Measurements from ENCODE around the gene GPR107. TPM values are rescaled to one million over a fixed set of nuclear protein-coding genes. Genes with fewer than 3 reads are reported as not detected.

GPR107 gene
- total and polyA plus RNA-seq, 2 of the 8 experiments (the other 6 are each of a cell fraction or from before 2014, with no cell fraction given), result 19.3 to 30.7 TPM

DNA sequence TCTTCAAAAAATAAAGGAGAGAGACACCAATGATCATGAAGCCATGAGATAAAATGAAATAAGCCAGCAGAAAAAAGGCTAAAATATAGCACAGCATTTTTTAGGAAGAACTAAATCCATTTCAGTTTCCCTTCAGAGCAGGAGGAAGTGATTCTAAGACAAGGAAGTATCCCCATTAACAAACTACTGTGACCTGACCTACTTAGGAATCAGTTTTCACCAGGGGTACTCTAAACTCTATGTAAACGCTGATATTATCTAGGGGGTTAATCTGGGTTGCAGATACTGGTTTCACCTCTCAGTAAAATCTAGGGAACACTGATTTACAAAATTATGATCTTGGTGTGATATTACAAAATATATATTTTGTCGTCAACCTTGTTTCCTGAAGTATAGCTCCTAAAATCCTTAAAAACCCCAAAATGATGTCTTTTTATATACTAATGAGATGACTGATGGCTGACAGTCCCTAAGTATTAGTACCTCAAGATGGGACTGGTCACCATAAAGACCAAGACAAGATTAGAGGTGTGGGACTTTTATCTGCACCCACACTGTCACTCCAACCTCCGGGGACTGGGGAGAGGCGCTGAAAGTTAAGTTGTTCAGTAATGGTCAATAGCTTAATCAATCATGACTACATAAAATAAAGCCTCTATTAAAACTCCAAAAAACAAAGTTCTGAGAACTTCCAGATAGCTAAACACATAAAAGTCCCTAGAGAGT lies 7.8 kb upstream of the GPR107 start (continued):
- TF ChIP-seq, protein P1, sequence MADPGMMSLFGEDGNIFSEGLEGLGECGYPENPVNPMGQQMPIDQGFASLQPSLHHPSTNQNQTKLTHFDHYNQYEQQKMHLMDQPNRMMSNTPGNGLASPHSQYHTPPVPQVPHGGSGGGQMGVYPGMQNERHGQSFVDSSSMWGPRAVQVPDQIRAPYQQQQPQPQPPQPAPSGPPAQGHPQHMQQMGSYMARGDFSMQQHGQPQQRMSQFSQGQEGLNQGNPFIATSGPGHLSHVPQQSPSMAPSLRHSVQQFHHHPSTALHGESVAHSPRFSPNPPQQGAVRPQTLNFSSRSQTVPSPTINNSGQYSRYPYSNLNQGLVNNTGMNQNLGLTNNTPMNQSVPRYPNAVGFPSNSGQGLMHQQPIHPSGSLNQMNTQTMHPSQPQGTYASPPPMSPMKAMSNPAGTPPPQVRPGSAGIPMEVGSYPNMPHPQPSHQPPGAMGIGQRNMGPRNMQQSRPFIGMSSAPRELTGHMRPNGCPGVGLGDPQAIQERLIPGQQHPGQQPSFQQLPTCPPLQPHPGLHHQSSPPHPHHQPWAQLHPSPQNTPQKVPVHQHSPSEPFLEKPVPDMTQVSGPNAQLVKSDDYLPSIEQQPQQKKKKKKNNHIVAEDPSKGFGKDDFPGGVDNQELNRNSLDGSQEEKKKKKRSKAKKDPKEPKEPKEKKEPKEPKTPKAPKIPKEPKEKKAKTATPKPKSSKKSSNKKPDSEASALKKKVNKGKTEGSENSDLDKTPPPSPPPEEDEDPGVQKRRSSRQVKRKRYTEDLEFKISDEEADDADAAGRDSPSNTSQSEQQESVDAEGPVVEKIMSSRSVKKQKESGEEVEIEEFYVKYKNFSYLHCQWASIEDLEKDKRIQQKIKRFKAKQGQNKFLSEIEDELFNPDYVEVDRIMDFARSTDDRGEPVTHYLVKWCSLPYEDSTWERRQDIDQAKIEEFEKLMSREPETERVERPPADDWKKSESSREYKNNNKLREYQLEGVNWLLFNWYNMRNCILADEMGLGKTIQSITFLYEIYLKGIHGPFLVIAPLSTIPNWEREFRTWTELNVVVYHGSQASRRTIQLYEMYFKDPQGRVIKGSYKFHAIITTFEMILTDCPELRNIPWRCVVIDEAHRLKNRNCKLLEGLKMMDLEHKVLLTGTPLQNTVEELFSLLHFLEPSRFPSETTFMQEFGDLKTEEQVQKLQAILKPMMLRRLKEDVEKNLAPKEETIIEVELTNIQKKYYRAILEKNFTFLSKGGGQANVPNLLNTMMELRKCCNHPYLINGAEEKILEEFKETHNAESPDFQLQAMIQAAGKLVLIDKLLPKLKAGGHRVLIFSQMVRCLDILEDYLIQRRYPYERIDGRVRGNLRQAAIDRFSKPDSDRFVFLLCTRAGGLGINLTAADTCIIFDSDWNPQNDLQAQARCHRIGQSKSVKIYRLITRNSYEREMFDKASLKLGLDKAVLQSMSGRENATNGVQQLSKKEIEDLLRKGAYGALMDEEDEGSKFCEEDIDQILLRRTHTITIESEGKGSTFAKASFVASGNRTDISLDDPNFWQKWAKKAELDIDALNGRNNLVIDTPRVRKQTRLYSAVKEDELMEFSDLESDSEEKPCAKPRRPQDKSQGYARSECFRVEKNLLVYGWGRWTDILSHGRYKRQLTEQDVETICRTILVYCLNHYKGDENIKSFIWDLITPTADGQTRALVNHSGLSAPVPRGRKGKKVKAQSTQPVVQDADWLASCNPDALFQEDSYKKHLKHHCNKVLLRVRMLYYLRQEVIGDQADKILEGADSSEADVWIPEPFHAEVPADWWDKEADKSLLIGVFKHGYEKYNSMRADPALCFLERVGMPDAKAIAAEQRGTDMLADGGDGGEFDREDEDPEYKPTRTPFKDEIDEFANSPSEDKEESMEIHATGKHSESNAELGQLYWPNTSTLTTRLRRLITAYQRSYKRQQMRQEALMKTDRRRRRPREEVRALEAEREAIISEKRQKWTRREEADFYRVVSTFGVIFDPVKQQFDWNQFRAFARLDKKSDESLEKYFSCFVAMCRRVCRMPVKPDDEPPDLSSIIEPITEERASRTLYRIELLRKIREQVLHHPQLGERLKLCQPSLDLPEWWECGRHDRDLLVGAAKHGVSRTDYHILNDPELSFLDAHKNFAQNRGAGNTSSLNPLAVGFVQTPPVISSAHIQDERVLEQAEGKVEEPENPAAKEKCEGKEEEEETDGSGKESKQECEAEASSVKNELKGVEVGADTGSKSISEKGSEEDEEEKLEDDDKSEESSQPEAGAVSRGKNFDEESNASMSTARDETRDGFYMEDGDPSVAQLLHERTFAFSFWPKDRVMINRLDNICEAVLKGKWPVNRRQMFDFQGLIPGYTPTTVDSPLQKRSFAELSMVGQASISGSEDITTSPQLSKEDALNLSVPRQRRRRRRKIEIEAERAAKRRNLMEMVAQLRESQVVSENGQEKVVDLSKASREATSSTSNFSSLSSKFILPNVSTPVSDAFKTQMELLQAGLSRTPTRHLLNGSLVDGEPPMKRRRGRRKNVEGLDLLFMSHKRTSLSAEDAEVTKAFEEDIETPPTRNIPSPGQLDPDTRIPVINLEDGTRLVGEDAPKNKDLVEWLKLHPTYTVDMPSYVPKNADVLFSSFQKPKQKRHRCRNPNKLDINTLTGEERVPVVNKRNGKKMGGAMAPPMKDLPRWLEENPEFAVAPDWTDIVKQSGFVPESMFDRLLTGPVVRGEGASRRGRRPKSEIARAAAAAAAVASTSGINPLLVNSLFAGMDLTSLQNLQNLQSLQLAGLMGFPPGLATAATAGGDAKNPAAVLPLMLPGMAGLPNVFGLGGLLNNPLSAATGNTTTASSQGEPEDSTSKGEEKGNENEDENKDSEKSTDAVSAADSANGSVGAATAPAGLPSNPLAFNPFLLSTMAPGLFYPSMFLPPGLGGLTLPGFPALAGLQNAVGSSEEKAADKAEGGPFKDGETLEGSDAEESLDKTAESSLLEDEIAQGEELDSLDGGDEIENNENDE (IDR thresholded peaks at IDR 0.05; ENCODE audit: insufficient replicate concordance, low read length), result no peak
- TF ChIP-seq CREB1 (IDR thresholded peaks at IDR 0.05) (no peak), SIX5 (IDR thresholded peaks at IDR 0.05; ENCODE audit: low read depth, low read length) (no peak), SP2 (IDR thresholded peaks at IDR 0.05; ENCODE audit: low read length) (no peak), JUND (IDR thresholded peaks at IDR 0.05; ENCODE audit: low read length) (no peak), KDM5A (IDR thresholded peaks at IDR 0.05; ENCODE audit: low read length) (no peak), ASH2L (IDR thresholded peaks at IDR 0.05; ENCODE audit: low read length) (no peak), POU5F1 (IDR thresholded peaks at IDR 0.05; ENCODE audit: low read depth, low read length) (no peak)
- TF ChIP-seq, protein P2, sequence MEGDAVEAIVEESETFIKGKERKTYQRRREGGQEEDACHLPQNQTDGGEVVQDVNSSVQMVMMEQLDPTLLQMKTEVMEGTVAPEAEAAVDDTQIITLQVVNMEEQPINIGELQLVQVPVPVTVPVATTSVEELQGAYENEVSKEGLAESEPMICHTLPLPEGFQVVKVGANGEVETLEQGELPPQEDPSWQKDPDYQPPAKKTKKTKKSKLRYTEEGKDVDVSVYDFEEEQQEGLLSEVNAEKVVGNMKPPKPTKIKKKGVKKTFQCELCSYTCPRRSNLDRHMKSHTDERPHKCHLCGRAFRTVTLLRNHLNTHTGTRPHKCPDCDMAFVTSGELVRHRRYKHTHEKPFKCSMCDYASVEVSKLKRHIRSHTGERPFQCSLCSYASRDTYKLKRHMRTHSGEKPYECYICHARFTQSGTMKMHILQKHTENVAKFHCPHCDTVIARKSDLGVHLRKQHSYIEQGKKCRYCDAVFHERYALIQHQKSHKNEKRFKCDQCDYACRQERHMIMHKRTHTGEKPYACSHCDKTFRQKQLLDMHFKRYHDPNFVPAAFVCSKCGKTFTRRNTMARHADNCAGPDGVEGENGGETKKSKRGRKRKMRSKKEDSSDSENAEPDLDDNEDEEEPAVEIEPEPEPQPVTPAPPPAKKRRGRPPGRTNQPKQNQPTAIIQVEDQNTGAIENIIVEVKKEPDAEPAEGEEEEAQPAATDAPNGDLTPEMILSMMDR (IDR thresholded peaks at IDR 0.05; ENCODE audit: control extremely low read depth in 1 of 3, insufficient read depth in 1 of 3, low read depth in 1 of 3, low read length in 3 of 3), result no peak
